GM12878 (cell line): ENCODE data around the gene IMP3. TPM values are rescaled to one million over a fixed set of nuclear protein-coding genes. Genes with fewer than 3 reads are reported as not detected.

ENCODE experiments used
- ASH2L ChIP-seq: fragments of 300-600, 200-600 bp; sonication (generic); IDR thresholded peaks from 2 replicates; pipeline ENCODE4 v1.6.1; 2017; ENCODE audit warnings: low read depth, mild to moderate bottlenecking, borderline replicate concordance
- ATF2 ChIP-seq: IDR thresholded peaks from 2 replicates; pipeline ENCODE4 v1.6.1; 2012; ENCODE audit warnings: low read length, inconsistent platforms
- CBX5 ChIP-seq: sonication (generic); IDR thresholded peaks from 2 replicates; pipeline ENCODE4 v1.6.1; 2016; ENCODE audit warnings: low read depth, moderate library complexity, mild to moderate bottlenecking, inconsistent platforms
- E2F8 ChIP-seq: fragments of 450-650 bp; IDR thresholded peaks from 2 replicates; pipeline ENCODE4 v1.6.1; 2018; ENCODE audit warnings: mild to moderate bottlenecking, low read depth, moderate library complexity; ENCODE audit not compliant: partially characterized antibody
- E4F1 ChIP-seq: fragments of 450-650 bp; IDR thresholded peaks from 2 replicates; pipeline ENCODE4 v1.6.1; 2018; ENCODE audit warnings: borderline replicate concordance, mild to moderate bottlenecking; ENCODE audit not compliant: partially characterized antibody
- FOXM1 ChIP-seq: IDR thresholded peaks from 2 replicates; pipeline ENCODE4 v1.6.1; 2012; ENCODE audit warnings: low read depth, mild to moderate bottlenecking, inconsistent platforms, low read length, moderate library complexity
- HDGF ChIP-seq: fragments of 450-650 bp; IDR thresholded peaks from 2 replicates; pipeline ENCODE4 v1.6.1; 2016; ENCODE audit warnings: antibody characterized with exemption
- IRF5 ChIP-seq: fragments of 450-650 bp; IDR thresholded peaks from 2 replicates; pipeline ENCODE4 v1.6.1; 2017; ENCODE audit warnings: borderline replicate concordance
- KAT2A ChIP-seq: conservative IDR thresholded peaks from 2 replicates; pipeline ENCODE4 v1.6.1; 2011; ENCODE audit warnings: low read depth, low read length; ENCODE audit not compliant: control insufficient read depth
- LARP7 ChIP-seq: fragments of 450-650 bp; IDR thresholded peaks from 2 replicates; pipeline ENCODE4 v1.6.1; 2017; ENCODE audit warnings: mild to moderate bottlenecking
- MTA3 ChIP-seq: IDR thresholded peaks from 2 replicates; pipeline ENCODE4 v1.6.1; 2012; ENCODE audit warnings: low read length, inconsistent platforms, borderline replicate concordance
- NR2C2 ChIP-seq: IDR thresholded peaks from 2 replicates; pipeline ENCODE4 v1.6.1; 2011; ENCODE audit warnings: borderline replicate concordance, low read depth; ENCODE audit not compliant: control insufficient read depth, insufficient read length
- PKNOX1 ChIP-seq: fragments of 450-650 bp; IDR thresholded peaks from 2 replicates; pipeline ENCODE4 v1.6.1; 2016; ENCODE audit warnings: mild to moderate bottlenecking
- POLR2A ChIP-seq: IDR thresholded peaks from 2 replicates; pipeline ENCODE4 v1.6.1; 2011; ENCODE audit warnings: low read depth, mild to moderate bottlenecking, low read length
- RAD51 ChIP-seq: fragments of 450-650 bp; IDR thresholded peaks from 2 replicates; pipeline ENCODE4 v1.6.1; 2016; ENCODE audit warnings: moderate library complexity, mild to moderate bottlenecking, inconsistent platforms
- RUNX3 ChIP-seq: IDR thresholded peaks from 2 replicates; pipeline ENCODE4 v1.6.1; 2012; ENCODE audit warnings: low read length, inconsistent platforms
- SMARCA5 ChIP-seq: fragments of 450-650 bp; IDR thresholded peaks from 2 replicates; pipeline ENCODE4 v1.6.1; 2017; ENCODE audit warnings: mild to moderate bottlenecking
- SPI1 ChIP-seq: IDR thresholded peaks from 2 replicates; pipeline ENCODE4 v1.6.1; 2011; ENCODE audit warnings: low read depth, mild to moderate bottlenecking, low read length, moderate library complexity, borderline replicate concordance; ENCODE audit not compliant: insufficient read depth
- SREBF2 ChIP-seq: IDR thresholded peaks from 2 replicates; pipeline ENCODE4 v1.6.1; 2012; ENCODE audit warnings: mild to moderate bottlenecking, low read length
- SRF ChIP-seq, 2 experiments: IDR thresholded peaks; 2 replicates each; pipeline ENCODE4 v1.6.1; 2011; ENCODE audit warnings: low read depth in 2 of 2, low read length in 2 of 2, mild to moderate bottlenecking in 1 of 2, moderate library complexity in 1 of 2
- TCF12 ChIP-seq: IDR thresholded peaks from 2 replicates; pipeline ENCODE4 v1.6.1; 2011; ENCODE audit warnings: low read depth, mild to moderate bottlenecking, low read length
- ZNF217 ChIP-seq: fragments of 450-650 bp; IDR thresholded peaks from 2 replicates; pipeline ENCODE4 v1.6.1; 2017; ENCODE audit warnings: antibody characterized with exemption, mild to moderate bottlenecking
- polyA plus RNA-seq, 11 experiments: library from polyadenylated mRNA; depleted of rRNA in 4 of 11; unstranded in 6 of 11; stranded (reverse) in 5 of 11; fragments of >200 nt; fragmentation: Nextera tagmentation in 4 of 11; fragmentation: Illumina TruSeq in 1 of 11; extraction: Ambion mirVana in 4 of 11; extraction: Trizol in 1 of 11; gene quantifications; 1 replicate in 1 of 11; 2 replicates in 10 of 11; pipeline versions ENCODE4 v1.2.1 to v1.2.3, GENCODE V29; 2011 to 2016; ENCODE audit warnings: inconsistent platforms in 2 of 11, missing spikeins in 2 of 11, low read depth in 1 of 11
- total RNA-seq, 4 experiments: library from RNA; depleted of rRNA in 3 of 4; stranded (reverse); fragments of >200 nt in 3 of 4; fragmentation: Illumina TruSeq in 1 of 4; extraction: Trizol in 1 of 4; gene quantifications; 2 replicates each; pipeline versions ENCODE4 v1.2.1 to v1.2.3, GENCODE V29; 2013 to 2021

The IMP3 gene
- total and polyA plus RNA-seq, 10 of the 15 experiments (the other 5 are each of a cell fraction or from before 2014, with no cell fraction given), result 13.3 to 208 (median 85.2) TPM

GRCh38 chr15:75625542-75626347 is 14.3 kb downstream of the IMP3 start, which contains the start of gene SNUPN (continued):
- TF ChIP-seq ZNF217 (peak; percentile 90), SPI1 (peak; percentile 33; the same call in 1 of the 2 replicates), POLR2A (peak; percentile 87), LARP7 (peak; percentile 75; the same call in 1 of the 2 replicates), HDGF (peak; percentile 97), RUNX3 (peak; percentile 45; the same call in 1 of the 2 replicates), FOXM1 (no peak), MTA3 (no peak), RAD51 (no peak), SMARCA5 (no peak), PKNOX1 (no peak), SRF (IDR thresholded peaks at IDR 0.05; ENCODE audit: low read depth in 2 of 2, low read length in 2 of 2) (peak in 1 of 2 experiments; percentile 39; a peak in 1 of 4 replicates), KAT2A (no peak), E2F8 (no peak), SREBF2 (no peak), NR2C2 (no peak), E4F1 (peak; percentile 84), ASH2L (no peak), CBX5 (no peak), TCF12 (peak; percentile 88; the same call in 1 of the 2 replicates), IRF5 (no peak), ATF2 (no peak)
